A673 (cell line): ENCODE data around the gene ELL.

Experiments
- CTCF ChIP-seq: fragments of 300-800, 200-600 bp; sonication (generic); conservative IDR thresholded peaks from 2 replicates; pipeline ENCODE4 v1.5.1; 2017; ENCODE audit warnings: low read depth, mild to moderate bottlenecking, antibody characterized with exemption, low read length, moderate library complexity, mixed read lengths
- EZH2 ChIP-seq: fragments of 200-600 bp; sonication (generic); IDR thresholded peaks from 2 replicates; pipeline ENCODE4 v1.6.1; 2017; ENCODE audit warnings: borderline replicate concordance, low read depth, mild to moderate bottlenecking, mixed read lengths, antibody characterized with exemption, low read length; ENCODE audit not compliant: poor library complexity, severe bottlenecking

GRCh38 chr19:18500376-18500775 is 21.5 kb downstream of the ELL start:
- TF ChIP-seq CTCF, result no peak
- TF ChIP-seq EZH2, result no peak
